Aorta (tissue), 5 donors: ENCODE data around the gene WNT1. TPM values are rescaled to one million over a fixed set of nuclear protein-coding genes. Genes with fewer than 3 reads are reported as not detected.

Source experiments
- ATAC-seq: fragments of 200-7000 bp; cut with Tn5 transposase; one replicate; pipeline ENCODE4 v1.9.1; 2022; ENCODE audit warnings: moderate library complexity; ENCODE audit not compliant: low FRiP score
- DNase-seq, 2 donors: peaks; one replicate each; pipeline ENCODE4 v3.0.0-alpha.2; 2020
- H3K27ac ChIP-seq, 2 donors: one replicate each; pipeline ENCODE4 v1.5.1; 2013; ENCODE audit warnings: low read length in 2 of 2, mild to moderate bottlenecking in 2 of 2, moderate library complexity in 2 of 2, control low read depth in 1 of 2, inconsistent platforms in 1 of 2, low read depth in 1 of 2
- H3K27me3 ChIP-seq, 2 donors: one replicate each; pipeline ENCODE4 v1.6.1; 2013; ENCODE audit warnings: control low read depth in 1 of 2, low read length in 1 of 2, mild to moderate bottlenecking in 1 of 2, moderate library complexity in 1 of 2; ENCODE audit not compliant: insufficient read depth in 2 of 2, control insufficient read depth in 1 of 2
- H3K36me3 ChIP-seq, 2 donors: one replicate each; pipeline ENCODE4 v1.6.1; 2013; ENCODE audit warnings: control low read depth in 1 of 2, low read length in 1 of 2, mild to moderate bottlenecking in 1 of 2; ENCODE audit not compliant: insufficient read depth in 2 of 2, control insufficient read depth in 1 of 2
- H3K4me1 ChIP-seq, 2 donors: one replicate each; pipeline ENCODE4 v1.6.1; 2013; ENCODE audit warnings: low read length in 2 of 2, control low read depth in 1 of 2, mild to moderate bottlenecking in 1 of 2, moderate library complexity in 1 of 2; ENCODE audit not compliant: insufficient read depth in 2 of 2, control insufficient read depth in 1 of 2
- H3K4me3 ChIP-seq, 2 donors: one replicate each; pipeline ENCODE4 v1.5.1; 2013; ENCODE audit warnings: low read length in 2 of 2, control low read depth in 1 of 2, mild to moderate bottlenecking in 1 of 2
- H3K9me3 ChIP-seq: one replicate; pipeline ENCODE4 v1.6.1; 2013; ENCODE audit warnings: mild to moderate bottlenecking, low read length; ENCODE audit not compliant: control insufficient read depth
- WGBS, 2 donors: extraction: QIAGEN DNeasy Blood & Tissue Kit; methylation state at CpG; one replicate each; pipeline ENCODE4 v1.1.7; 2013; 5-methylcytosine and 5-hydroxymethylcytosine counted together
- intact Hi-C, 2 donors: fragments of 100-400 bp; cut with DNase I; formaldehyde crosslinking; loops; one replicate each; pipeline versions ENCODE4 v1.14.2 to v1.15.0; 2022
- long read RNA-seq, 2 donors: library from polyadenylated mRNA; unstranded; transcript quantifications; one replicate each; pipeline ENCODE4 v2.0.0, GENCODE V29; 2020 to 2021
- polyA plus RNA-seq, 2 donors: library from polyadenylated mRNA; stranded (reverse); fragments of 200-250 nt; gene quantifications; one replicate each; pipeline ENCODE4 v1.2.3, GENCODE V29; 2013
- total RNA-seq, 2 donors: library from RNA; stranded (reverse); fragmentation: NEBNext Ultra II Directional; extraction: Animal tissue kit (Norgen Biotek cat#: 25700); gene quantifications; one replicate each; pipeline ENCODE4 v1.2.1, GENCODE V29; 2021
- donor health status: healthy with polysubstance abuse.
- donor health status: Bipolar disorder and iron deficiency.
- donor health status: DM: no; HTN: no; CAD: no.
- donor health status: DM: no; HTN: no; CAD: no.
- donor health status: DM: yes; HTN: yes; CAD: no.

The WNT1 gene
- total RNA-seq: not detected
- polyA plus RNA-seq: not detected
- long read RNA-seq, donor 1: 0 reads
- long read RNA-seq, donor 2: 0 reads

GRCh38 chr12:48978291-48978740, at the start of gene WNT1:
WNT1 (plus strand) TSS chr12:48978322; CDS start chr12:48978651, 329 bp downstream.
- WGBS, 2 donors: 1% methylated on average over 35 to 45 of the region's 45 CpGs
- H3K4me3 ChIP-seq: no peak within 1 kb of the TSS

GRCh38 chr12:48929551-48929950, 48.6 kb upstream of the WNT1 start:
- ATAC-seq (no peak), DNase-seq (no peak)
- Histone ChIP-seq H3K4me1 (no peaks in the 10 kb centered on the region), H3K36me3 (peaks cover 2 to 8% of the 10 kb centered on the region in 2 donors), H3K9me3 (no peaks in the 10 kb centered on the region), H3K27ac (no peak overlapping the region), H3K4me3 (no peak overlapping the region), H3K27me3 (no peaks in the 10 kb centered on the region)
- WGBS, 2 donors: 83 to 85% methylated on average over 1 of the region's 1 CpG
- intact Hi-C loops: no loop called here

More at GRCh38 chr12:48978291-48978740, at the start of gene WNT1:
- ATAC-seq (no peak), DNase-seq (peak in 1 of 2 donors; percentile 79)
- Histone ChIP-seq H3K27me3 (no peaks in the 10 kb centered on the region), H3K36me3 (no peaks in the 10 kb centered on the region), H3K27ac (no peak within 1 kb of the TSS), H3K4me1 (no peaks in the 10 kb centered on the region), H3K9me3 (no peaks in the 10 kb centered on the region)
- intact Hi-C loops: no loop called here

DNA sequence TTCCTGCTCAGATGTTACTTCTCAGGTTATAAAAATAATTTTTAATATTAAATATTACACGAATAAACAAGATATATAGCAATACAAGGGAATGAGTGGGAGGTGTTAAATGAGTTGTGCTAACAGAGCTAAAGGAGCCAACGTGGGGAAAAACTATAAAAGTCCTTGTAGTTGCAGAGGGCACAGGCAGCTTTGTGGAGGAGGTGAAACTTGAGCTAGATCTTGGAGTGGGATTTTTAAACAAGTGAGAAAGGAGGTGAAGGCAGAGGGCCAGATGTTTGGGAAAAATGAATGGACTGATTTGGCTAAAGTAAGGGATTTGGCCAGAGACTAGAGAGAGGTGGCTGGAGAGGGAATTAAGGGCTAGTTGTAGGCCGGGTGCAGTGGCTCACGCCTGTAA, 47.6 kb upstream of the WNT1 start:
- H3K9me3 ChIP-seq: no peaks in the 10 kb centered on the region
- ATAC-seq (no peak), DNase-seq (no peak)
- intact Hi-C loops: no loop called here
- H3K27me3 ChIP-seq: no peaks in the 10 kb centered on the region
- peaks cover 2 to 8% of the 10 kb centered on the region in 2 donors for H3K36me3 ChIP-seq
- H3K4me3 ChIP-seq: no peak overlapping the region
- WGBS, 2 donors: 87 to 88% methylated on average over 4 of the region's 4 CpGs
- no peaks in the 10 kb centered on the region for H3K4me1 ChIP-seq
- H3K27ac ChIP-seq: no peak overlapping the region

DNA sequence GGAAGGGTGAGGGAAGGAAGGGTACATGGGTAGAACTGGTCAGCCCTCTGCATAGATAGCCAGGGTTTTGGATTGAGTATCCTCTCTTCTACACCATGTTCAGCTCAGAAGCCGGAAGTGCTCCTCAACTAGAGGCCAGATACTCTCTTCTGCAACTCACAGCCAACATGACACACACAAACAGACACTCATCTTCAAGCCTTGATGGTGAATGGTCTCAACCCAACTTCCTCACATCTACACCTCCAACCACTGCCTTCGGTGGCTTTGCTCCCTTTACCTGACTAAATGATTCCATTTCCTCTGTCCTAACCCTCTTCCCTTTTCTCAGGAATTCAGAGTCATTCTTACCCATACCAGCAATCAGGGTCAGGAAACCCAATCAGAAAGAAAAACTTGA, 45.2 kb upstream of the WNT1 start:
- H3K27ac ChIP-seq: no peak overlapping the region
- H3K4me3 ChIP-seq: no peak overlapping the region
- H3K27me3 ChIP-seq: no peaks in the 10 kb centered on the region
- peaks cover 2 to 8% of the 10 kb centered on the region in 2 donors for H3K36me3 ChIP-seq
- 79 to 94% methylated on average over 2 of the region's 2 CpGs for WGBS, 2 donors
- intact Hi-C loops: no loop called here
- ATAC-seq (no peak), DNase-seq (no peak)
- H3K9me3 ChIP-seq: no peaks in the 10 kb centered on the region
- no peaks in the 10 kb centered on the region for H3K4me1 ChIP-seq

DNA sequence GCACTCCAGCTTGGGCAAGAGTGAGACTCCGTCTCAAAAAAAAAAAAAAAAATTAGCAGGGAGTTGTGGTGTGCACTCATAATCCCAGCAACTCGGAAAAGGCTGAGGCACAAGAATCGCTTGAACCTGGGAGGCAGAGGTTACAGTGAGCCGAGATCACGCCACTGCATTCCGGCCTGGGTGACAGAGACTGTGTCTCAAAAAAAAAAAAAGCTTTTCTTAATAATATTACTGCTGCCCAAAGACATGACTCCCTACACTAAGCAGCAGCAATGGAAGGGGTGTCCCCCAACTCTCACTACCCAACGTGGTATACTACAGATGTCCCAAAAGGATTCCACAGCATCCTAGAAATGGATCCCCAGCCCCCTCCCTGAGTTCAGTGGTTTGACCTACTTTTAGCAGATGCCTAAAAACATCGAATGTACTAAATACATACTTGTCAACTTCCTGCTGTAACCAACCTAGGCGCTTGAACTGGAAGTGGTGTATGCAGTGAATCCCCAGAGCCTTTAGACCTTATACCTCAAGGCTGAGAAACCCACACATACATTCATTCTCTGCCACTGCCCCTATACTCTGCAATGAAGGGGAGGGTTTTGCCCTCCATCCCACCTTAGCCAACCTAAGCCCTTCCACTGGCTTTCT, 44.3 kb upstream of the WNT1 start:
- Histone ChIP-seq H3K27ac (no peak overlapping the region), H3K9me3 (no peaks in the 10 kb centered on the region), H3K36me3 (peaks cover 2 to 8% of the 10 kb centered on the region in 2 donors), H3K27me3 (no peaks in the 10 kb centered on the region), H3K4me3 (no peak overlapping the region), H3K4me1 (no peaks in the 10 kb centered on the region)
- DNase-seq (no peak), ATAC-seq (no peak)
- 88% methylated on average over 9 of the region's 9 CpGs for WGBS, 2 donors
- intact Hi-C loops: loop anchor here in 1 of 2 donors (2.0 kb wide), 1 partner anchor 81 kb away; the partner anchor contains the start of gene DDX23

DNA sequence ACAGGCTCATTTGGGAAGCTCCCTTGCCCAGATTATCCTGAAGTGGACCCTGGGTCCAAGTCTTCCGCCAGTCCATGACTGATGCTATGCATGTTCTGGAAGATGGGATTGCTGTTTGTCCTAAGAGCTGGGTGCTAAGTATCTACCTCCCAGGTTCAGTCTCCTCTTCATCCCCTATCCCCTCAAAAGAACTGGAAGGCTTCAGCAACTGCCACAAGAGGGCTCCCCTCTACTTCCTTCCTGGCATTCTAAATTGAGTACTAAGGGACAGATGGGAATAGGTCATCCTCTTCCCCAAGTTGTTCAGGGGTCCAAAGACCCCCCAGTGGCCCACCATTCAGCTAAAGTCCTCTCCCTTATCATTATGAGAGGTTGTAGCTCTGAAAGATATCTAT, 43.8 kb upstream of the WNT1 start:
- WGBS, 2 donors: 99 to 100% methylated on average over 1 of the region's 1 CpG
- intact Hi-C loops: loop anchor here in 1 of 2 donors (2.0 kb wide), 1 partner anchor 82 kb away; the partner anchor contains the start of gene DDX23
- Histone ChIP-seq H3K36me3 (peaks cover 2 to 8% of the 10 kb centered on the region in 2 donors), H3K27me3 (no peaks in the 10 kb centered on the region), H3K4me3 (no peak overlapping the region), H3K4me1 (no peaks in the 10 kb centered on the region), H3K9me3 (no peaks in the 10 kb centered on the region), H3K27ac (no peak overlapping the region)
- DNase-seq (no peak), ATAC-seq (no peak)

DNA sequence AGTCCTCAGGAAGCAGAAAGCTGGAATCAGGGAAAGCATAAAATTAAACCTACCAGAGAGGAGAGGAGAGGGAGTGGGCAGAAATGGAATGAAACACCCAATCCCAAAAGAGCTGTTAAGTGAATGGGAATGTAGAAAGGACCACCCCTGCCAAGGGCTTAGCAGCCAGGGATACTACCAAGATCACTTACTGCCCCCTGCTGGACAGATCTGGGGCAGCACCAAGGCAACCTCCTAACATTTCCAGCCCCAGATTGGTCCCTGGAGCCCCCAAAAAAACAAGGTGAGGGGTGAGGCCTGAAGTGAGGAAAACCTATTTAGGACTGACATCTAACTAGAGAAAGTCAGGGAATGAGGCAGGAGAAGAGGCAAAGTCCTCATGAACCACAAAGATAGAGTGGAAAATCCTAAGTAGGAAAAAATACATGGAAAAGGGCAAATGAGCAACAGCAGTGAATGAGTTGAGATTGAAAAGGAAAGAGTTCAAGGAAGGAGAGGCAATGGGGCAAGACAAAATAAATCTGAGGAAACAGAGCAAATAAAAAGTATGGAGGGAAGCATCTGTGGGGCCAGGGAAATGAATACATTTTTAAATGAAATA, 41.6 kb upstream of the WNT1 start:
- Histone ChIP-seq H3K27me3 (no peaks in the 10 kb centered on the region), H3K9me3 (no peaks in the 10 kb centered on the region), H3K4me1 (no peaks in the 10 kb centered on the region), H3K36me3 (peaks cover 4 to 10% of the 10 kb centered on the region in 2 donors), H3K4me3 (no peak overlapping the region), H3K27ac (no peak overlapping the region)
- ATAC-seq (peak; percentile 84), DNase-seq (peak; percentile 80 to 92)
- intact Hi-C loops: loop anchor here in 1 of 2 donors (2.0 kb wide), 1 partner anchor 84 kb away; the partner anchor contains the start of gene DDX23

- Histone ChIP-seq H3K27ac (no peak overlapping the region), H3K27me3 (no peaks in the 10 kb centered on the region), H3K36me3 (peaks cover 4 to 11% of the 10 kb centered on the region in 2 donors), H3K4me3 (no peak overlapping the region), H3K4me1 (no peaks in the 10 kb centered on the region), H3K9me3 (no peaks in the 10 kb centered on the region)
- ATAC-seq: no peak
- no peak for DNase-seq
- intact Hi-C loops: loop anchor here in 1 of 2 donors (2.0 kb wide), 1 partner anchor 84 kb away; the partner anchor contains the start of gene DDX23
- whole genome bisulfite sequencing, 2 donors: 78 to 88% methylated on average over 6 of the region's 6 CpGs
Measured at GRCh38 chr12:48937170-48937569, 41.0 kb upstream of the WNT1 start.

- Histone ChIP-seq H3K27me3 (no peaks in the 10 kb centered on the region), H3K4me3 (no peak overlapping the region), H3K36me3 (peaks cover 2 to 3% of the 10 kb centered on the region in 2 donors), H3K9me3 (no peaks in the 10 kb centered on the region), H3K27ac (no peak overlapping the region), H3K4me1 (no peaks in the 10 kb centered on the region)
- 82 to 88% methylated on average over 7 of the region's 7 CpGs for WGBS, 2 donors
- ATAC-seq (no peak), DNase-seq (no peak)
- intact Hi-C loops: no loop called here
Measured at GRCh38 chr12:48938805-48939204, 39.3 kb upstream of the WNT1 start.
